HG02610 (cell line): ENCODE measurements around the gene LAMA5.

ENCODE experiments used
- ATAC-seq: cut with Tn5 transposase; IDR thresholded peaks from one replicate; pipeline ENCODE4 v1.9.1; 2021; ENCODE audit warnings: mild to moderate bottlenecking, moderate library complexity; ENCODE audit not compliant: unreplicated experiment

LAMA5 gene

DNA sequence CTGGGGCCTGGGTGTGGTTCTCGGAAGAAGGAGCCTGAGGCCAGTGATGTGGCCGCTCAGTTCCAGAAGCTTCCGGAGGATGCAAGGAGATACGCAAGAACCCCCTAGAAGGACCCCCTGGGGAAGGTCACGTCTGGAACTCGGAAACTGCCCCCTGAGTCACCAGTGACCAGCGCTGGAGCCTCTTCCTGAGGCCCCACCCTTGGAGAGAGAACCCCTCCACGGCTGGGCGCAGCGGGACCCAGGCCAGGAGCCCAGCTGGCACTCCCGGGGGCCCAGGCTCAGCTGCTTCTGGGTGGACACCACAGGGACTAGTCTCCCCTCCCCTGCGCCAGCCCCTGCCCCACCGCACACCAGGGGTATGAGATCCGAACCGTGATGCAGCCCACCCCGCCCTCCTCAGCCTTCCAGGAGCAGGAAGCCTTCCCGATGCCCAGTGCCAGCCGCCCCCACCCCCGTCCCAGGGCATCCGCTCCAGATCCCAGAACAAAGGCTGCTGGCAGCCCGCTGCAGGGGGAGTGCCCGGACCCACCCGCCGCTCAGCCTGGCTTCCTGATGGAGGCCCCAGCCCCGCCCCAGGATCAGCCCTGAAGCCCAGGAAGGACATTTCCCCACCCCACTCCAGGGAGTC lies 7.5 kb downstream of the LAMA5 start:
- ATAC-seq: no peak

DNA sequence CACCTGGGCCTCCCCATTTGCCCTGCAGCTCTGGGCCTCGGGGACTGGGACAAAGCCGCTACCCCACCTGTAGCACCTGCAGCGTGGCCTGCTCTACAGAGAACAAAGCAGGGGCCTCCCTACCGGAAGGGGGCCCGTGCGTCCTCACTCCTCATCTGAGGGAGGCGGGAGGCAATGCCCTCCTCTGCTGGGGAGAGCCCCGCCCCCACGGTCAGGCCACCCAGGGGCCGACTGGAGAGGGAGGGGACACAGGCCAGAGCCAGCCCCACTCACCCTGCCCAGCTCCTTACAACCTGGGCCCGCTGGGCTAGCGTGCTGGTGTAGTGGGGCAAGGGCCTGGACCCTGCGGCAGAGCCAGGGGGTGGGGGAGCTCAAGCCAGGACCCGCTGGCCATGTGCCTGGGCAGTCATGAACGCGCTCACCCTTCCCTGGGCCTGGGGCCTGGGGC lies 8.0 kb downstream of the LAMA5 start:
- ATAC-seq: no peak

DNA sequence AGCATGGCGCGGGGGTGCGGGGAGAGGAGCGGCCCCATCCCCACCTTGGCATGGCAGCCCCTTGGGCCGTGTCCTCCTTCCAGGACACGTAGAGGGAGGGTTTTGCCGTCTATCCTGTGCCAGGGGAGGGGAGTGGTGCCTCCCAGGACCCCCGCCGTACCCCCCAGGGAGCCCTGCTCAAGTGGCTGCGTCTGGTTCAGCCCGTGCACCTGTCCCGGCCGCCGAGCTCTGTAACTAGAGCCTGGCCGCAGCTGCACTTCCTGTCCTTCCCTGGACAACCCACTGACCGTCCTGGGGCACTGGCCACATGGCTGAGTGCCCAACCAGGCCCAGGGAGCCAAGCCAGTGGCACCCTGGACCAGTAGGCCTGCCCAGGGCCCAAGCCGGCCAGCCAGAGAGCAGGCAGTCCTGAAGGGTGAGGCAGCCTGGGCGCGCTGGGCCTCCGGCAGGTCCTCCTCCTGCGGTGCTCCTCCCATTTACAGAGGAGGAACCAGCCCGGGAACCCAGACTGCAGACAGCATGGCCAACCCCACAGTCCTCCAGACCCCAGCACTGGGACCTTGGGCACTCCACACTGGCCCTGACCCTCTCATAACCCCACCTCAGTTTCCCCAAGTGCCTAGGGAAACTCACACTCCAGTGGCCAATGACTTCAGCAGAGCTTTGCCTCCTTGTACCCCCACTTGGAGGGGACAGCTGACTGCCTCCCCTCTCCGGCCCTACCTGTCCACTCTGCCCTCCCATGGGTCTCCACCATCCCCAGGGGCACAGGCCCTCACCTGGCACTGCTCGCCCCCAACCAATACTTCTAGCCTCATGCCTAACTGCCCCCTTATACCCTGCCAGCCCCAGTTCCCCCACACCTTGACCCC lies 8.7 kb downstream of the LAMA5 start:
- ATAC-seq: no peak

DNA sequence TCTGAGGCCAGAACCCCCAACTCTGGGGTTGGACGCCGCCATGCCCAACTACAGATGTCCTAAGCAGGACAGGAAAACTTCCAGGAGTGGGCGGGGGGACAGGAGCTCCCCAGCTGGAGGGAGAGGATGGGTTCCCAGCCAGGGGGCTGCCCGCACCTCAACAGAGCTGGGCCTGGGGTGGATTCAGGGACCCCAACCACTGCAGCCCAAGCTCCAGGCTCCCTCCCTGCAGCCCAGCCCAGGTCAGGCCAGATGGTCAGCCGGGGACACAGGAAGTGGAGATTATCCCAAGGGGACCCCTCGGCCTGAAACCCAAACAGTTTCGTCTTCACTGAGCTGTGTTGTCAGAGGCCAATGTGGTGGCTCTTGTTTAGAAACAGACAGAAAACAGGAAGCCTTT lies 9.4 kb downstream of the LAMA5 start:
- ATAC-seq: no peak

DNA sequence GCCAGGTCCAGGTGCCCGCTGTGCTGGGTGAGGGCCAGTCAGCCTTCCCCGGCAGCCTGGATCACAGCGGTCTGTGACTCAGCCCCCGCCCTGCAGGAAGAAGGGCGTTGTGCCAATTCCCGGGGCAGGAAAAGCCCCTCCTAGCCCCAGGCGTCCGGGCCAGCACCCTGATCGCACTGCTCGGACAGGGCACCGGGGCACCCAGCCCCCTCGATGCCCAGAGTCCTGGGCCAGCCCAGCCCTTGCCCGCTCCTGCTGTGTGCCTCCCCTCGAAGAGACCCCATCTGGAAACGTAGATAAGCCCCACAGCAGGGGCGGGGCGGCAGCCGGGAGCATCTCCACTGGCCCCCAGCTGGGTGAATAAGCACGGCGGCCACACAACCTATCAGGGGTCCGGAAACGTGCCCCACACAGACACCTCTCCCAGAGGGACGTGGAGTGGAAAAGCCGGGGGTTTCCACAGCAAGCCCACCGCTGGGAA lies 9.9 kb downstream of the LAMA5 start:
- ATAC-seq: no peak

DNA sequence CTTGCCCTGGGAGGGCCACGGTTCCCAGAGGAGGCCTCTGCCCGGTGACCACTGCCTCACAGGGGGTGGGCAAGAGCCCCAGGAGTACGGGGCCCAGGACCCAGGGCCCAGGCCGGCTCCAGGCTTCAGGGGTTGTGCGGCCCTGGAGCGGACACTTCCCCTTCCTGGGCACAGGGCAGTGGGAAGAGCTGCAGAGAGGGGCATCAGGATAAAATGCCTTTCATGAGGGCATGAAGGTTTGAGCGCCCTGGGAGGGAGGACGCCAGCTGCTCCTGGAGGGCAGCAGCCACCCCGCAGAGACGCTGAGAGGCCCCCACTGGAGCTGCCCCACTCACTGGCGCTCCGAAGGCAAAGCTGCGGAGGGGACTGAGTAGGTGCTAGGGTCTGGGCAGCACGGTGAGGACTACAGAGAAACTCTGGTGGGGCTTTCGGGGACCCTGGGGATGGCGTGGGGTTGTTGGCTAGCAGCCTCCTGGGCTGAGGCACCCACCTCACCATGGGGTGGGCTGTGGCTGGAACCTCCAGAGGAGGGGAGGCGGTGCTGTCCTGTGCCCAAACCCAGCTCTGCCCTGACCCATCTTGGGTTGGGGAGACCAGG lies 10.4 kb downstream of the LAMA5 start:
- ATAC-seq: no peak

DNA sequence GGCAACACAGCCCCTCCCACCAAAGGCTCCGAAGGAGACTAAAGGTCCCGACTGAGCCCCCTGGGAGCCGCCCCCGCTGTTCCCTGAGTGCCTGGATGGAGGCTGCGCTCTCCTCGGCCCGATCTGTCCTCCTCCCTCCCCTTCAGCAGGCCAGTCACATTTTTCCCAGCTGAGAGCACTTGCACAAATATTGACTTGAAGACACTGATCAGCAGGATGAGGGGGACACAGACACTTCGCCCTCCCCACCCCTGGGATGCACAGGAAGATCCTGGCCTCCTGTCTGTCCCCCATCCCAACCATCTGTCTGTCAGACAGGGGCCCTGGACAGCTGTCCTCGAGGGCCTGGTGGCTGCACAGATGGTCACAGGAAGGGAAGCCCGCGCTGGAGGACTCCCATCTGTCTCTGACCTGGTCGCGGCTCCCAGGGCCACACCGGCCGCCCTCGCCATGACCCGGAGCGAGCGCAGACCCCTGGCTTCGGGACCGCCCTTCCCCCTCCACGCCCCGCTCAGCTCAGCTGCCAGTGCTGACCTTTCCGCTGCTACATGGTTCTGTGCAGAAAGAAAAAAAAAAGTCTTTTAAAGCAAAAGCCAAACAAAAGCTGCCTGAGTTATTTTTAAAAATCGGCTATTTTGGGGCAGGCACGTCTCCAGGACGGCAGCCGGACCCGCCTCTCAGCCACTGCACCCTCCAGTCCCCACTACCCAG lies 11.1 kb downstream of the LAMA5 start:
- no peak for ATAC-seq

DNA sequence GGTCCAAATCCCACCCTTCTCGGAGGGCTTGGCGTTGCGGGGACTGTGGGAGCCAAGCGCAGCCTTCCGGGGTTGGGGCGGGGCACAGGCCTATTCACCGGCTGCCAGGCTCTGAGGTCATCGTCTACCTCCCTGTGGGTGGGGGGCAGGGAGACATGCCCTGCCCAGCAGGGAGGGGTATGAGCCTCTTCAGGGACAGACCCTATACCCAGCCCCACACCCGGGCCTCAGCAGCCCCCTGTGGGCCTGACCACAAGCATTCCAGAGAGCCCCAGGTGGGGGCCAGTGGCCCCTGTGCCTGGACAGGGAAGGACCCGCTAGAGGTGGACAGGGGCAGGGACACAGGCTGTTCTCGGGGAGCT lies 11.6 kb downstream of the LAMA5 start:
- ATAC-seq: no peak

DNA sequence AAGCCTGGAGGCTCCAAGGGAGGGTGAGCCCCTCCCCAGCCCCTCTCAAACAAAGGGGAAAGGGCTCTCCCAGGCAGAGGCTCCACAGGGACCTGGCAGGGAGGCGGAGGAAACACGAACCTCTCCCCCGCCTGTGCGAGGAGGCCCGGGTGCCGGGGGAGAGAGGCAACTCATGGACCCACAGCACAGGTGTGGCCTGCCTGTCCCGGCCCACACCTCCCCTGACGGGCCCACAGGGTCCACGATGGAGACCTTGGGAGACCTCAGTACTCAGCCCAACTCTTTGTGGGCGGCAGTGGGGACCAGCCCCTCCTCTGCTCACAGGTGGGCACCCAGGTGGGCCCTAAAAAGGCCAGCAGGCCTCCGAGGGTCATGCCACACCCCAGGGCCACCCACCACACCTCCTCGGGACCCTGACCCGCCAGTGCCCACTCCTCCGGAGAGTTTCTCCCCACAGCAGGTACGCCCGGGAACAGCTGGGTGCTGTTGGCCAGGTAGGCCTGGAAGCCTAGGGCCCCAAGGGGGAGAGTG lies 12.2 kb downstream of the LAMA5 start:
- ATAC-seq: no peak

DNA sequence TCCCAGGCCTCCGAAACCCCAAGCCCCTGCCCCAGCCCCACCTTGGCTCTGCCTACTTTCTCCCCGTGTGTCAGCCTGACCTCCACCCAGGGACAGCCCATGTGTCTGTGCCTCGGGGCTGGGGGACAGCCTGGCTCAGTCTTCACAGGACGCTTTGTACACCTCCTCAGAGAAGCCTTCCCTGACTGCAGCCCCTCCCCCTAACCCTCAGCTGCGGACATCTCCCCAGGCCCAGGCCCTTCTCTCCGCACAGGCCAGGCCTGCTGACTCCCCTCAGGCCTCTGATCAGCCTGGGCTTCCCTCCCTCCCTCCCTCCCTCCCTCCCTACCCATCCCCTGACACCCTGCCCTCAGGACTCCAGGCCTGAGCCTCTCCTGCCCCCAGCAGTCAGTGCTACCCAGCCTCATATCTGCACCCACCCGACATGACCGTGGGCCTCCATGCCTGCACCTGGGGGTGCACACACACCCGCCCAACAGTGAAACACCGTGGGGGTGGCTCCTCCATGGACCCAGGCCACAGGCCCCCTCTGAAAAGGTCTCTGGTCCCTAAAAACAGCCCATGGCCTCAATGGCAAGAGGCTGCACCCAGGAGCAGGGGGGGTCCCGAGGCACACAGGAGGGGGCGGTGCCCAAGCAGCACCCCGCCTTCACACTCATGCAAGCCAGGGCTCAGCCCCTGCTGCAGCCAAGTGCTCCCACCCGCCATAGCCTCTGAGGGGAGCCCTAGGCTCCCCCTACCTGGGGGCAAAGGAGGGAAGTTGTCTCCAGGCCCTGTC lies 12.9 kb downstream of the LAMA5 start:
- no peak for ATAC-seq

DNA sequence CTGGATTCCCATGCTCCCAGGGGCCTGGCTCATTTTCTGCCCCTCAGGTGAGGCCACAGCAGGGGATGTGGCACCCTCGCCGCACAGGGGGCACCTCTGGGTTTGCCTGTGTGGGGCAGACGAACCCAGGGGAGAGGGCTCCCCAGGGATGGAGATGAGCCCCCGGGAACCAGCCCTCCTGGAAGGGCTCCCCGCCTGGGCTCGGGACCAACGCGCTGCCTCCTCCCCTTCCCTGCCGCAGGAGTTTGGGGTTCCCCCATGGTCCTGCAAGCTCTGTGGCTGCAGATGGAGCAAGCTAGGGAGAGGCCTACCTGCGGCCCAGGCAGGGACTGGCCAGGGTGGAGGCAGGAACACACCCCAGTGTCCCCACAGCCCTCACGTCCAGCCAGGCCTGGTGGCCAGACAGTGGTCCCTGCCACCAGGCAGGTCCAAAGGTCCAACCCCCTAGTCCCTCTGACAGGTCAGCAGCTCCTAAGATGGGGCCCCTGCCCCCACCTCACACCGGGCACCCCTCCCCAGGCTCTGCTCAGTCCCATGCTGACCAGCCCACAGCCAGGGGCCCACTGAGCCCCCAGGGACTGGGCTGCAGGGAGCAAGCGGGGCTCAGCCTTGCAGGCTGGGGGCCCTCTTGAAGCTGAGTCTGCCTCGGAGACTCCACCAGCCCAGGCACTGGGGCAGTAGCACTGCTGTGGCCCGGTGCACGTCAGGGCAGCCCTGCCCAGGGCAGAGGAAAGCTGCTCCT lies 13.7 kb downstream of the LAMA5 start:
- ATAC-seq: no peak

DNA sequence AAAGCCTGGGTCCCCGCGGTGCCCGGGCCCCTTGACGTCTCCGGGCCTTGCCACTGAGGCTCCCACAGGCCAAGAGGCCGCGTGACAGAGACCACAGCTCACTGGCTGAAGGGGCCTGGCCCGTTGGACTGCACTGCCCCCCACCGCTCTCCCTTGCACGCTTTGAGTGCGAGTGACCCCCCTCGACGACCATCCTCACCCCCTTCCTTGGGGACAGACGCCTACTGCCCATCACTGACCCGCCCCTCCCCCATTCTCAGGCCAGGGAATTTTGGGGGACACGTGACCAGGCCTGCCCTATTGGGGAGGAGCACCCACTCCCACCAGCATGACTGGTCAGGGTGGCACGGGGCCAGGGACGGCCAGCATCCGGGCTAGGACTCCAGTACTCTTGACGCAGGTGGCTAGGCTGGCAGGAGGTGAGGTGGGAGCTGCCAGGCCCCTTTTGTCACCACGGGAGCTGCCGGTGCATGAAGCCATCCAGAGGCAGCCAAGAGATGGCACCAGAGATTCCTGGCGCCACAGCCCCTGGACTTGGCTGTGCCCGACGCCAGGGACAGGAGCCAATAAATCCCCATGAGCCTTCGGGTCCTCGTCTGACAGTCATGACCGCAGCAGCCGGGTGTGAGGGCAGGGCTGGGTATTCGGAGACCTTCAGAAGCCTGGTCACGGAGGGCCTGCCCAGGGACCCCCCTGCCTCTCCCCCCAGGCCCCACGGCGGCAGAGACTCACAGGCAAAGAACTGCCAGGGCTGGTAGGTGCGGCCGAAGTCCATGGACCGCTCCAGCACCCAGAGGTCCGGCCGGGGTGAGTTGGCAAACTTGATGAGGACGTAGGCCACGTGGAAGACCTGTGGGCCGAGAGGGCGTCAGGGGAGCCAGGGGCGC lies 14.5 kb downstream of the LAMA5 start:
- ATAC-seq: no peak

DNA sequence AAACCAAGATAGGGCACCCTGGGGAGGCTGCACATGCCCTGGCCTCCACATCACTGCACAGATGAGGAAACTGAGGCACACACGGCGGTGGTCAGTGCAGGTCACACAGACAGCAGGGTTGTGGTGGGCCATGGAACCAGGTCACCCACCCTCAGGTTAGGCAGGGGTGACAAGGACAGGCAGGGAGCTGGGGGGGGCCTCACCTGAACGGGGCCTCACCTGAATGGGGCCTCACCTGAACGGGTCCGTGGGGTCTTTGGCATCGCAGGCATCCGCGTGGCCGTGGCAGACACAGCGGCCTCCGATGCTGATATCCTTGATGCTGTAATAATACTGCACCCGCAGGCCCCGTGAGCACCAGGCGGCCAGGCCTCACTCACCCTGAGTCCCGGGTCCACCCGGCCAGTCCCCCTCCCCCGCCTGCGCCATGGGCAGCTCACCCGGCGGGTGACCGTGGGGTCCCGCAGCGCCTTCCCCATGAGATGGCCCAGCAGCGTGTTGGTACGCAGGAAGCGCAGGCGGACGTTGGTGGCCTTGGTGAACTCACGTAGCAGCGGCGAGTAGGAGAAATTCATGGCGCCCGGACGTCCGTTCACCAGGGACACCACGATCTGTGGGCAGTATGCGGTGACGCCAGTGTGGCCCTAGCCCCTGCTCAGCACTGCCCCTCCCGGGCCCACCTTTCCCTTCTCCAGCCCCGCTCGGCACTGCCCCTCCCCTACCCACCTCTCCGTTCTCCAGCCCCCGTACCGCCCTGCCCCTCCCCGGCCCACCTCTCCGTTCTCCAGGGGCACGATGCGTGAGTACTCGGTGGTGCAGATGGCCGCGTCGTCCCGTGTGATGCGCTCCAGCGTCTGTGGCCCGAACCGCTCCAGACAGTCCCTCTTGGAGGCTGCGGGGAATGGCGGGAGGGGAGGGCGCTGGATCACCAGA lies 15.4 kb downstream of the LAMA5 start:
- ATAC-seq: no peak

DNA sequence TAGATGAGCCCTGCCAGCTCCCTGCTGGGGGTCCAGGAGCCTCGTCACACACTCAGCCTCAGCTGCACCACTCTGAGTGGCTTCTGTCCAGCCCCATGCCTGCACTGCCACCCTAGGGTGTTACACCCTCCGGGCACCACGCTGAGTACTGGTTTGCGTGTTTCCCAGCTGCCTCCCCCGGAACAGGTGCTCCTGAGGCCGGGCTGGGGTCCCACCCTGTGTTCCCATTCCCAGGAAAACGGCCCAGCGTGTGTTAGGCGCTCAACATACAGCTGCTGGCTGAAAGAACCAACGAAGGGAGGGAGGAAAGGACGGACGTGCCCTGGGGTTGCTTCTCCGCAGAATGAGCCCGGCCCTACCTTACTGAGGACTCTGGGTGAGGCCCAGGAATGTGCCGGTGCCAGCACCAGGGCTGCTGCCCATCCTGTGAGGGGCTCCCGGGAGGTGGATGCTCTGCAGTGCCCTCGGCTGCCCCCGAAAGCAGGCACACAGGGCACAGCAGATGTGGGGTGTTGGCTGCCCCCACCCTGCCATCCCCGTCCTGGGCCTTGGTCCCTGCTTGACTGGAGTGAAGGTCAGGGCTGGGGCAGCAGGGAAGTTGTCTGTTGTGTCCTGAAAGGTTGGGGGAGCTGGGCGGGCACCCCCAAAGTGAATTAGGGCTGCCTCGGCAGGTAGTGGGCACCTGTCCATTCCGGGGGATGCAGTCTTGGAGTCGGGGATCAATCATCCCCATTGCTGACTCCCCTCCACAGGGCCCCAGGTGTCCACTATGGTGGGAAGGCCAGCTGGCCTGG lies 16.3 kb downstream of the LAMA5 start:
- ATAC-seq: no peak

DNA sequence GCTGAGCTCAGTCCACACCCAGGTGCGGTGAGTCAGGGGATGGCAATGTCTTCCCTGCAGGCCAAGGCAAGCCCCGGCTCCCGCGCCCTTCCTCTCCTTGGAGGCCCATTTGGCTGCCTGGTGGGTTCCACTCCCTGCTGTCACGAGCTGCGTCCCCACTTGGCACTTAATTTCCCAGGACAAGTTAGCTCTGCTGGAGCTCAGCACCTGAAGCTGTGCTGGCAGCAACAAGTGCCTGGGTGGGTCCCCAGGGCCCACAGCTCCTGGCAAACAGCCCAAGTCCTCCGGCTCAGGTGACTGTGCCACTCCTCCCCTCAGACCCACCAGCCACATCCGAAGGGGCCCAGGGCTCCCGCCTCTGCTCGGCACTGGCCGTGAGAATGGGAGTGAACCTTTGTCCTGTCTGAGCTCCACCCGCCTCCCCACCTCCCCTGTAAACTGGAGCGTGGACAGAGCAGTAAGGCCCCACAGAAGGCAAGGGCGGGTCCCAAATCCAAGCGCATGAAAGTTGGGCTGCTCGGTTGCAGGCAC lies 16.9 kb downstream of the LAMA5 start:
- no peak for ATAC-seq

DNA sequence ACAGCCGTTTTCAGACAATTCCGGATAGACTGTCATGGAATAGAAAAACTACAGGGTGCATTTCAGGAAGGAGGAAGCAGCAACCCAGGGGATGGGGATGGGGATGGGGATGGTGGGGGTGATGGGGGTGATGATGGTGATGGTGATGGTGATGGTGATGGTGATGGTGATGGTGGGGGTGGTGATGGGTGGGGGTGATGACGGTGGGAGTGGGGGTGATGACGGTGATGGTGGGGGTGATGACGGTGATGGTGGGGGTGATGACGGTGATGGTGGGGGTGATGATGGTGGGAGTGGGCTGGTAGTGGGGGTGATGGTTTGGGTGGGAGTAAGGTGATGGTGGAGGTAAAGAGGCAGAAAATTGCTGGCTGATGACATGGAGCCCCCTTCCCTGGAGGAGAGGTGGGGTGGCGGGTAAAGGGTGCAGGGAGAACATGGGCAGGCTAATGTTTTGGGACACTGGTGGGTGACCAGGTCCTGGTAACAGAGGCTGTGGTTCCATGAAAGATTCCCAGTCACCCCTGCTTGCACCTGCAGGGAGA lies 17.5 kb downstream of the LAMA5 start:
- no peak for ATAC-seq
